ENCODE results near the gene HNRNPH1. TPM values are rescaled to one million over a fixed set of nuclear protein-coding genes. Genes with fewer than 3 reads are reported as not detected.

The HNRNPH1 gene
- total RNA-seq, 1 donor from 2014 or later: 1,210 TPM

DNA sequence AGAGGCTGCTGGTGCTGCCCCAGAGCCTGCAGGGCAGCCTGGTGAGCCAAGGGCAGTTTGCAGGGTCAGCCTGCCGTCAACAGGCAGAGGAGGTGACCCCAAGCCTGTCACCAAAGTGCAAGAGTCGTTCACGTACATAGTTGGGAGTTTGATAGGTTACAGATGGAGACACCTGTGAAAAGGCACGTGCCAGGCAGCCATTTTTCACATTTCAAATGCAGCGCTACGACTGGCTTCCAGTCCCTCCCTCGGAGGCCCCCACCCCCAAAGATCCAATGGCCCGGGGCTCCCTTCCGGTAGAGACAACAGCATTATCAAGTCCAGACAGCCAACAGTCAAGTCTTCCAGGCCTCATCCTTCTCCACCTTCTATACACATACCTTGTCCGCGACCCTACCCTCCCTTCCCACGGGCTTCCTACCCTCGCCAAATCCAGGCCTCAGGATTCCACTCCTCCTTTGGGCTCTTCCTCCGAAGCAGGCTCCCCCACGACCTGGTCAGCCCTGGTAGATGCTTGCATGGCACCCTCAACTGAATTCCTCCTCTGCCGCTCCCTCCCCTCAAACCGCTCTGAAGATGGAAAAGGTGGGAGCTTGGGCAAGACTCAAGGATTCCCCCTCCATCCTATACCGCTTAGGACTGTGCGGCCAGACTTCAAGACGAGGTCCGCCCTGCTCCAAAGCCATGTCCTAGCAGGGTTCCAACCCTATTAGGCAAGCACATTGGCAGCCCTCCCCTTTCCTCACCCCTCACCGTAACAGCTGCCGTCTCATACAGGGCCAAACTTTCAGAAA lies 13.2 kb downstream of the HNRNPH1 start:
- ChIA-PET POLR2A (interaction anchor here (1.2 to 10.4 kb wide), 2 partner anchors 8 to 11 kb away, joined by 3 to 93 read pairs; partner anchors contain the start of gene HNRNPH1), CTCF (no interaction called here)
- H3K9me3 Mint-ChIP-seq: no peaks in the 10 kb centered on the region
- TF ChIP-seq, protein P1, sequence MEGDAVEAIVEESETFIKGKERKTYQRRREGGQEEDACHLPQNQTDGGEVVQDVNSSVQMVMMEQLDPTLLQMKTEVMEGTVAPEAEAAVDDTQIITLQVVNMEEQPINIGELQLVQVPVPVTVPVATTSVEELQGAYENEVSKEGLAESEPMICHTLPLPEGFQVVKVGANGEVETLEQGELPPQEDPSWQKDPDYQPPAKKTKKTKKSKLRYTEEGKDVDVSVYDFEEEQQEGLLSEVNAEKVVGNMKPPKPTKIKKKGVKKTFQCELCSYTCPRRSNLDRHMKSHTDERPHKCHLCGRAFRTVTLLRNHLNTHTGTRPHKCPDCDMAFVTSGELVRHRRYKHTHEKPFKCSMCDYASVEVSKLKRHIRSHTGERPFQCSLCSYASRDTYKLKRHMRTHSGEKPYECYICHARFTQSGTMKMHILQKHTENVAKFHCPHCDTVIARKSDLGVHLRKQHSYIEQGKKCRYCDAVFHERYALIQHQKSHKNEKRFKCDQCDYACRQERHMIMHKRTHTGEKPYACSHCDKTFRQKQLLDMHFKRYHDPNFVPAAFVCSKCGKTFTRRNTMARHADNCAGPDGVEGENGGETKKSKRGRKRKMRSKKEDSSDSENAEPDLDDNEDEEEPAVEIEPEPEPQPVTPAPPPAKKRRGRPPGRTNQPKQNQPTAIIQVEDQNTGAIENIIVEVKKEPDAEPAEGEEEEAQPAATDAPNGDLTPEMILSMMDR (IDR thresholded peaks at IDR 0.05): no peak
- H3K27ac Mint-ChIP-seq: peak overlapping the region; percentile 14
- intact Hi-C loops (cut with micrococcal nuclease): no loop called here
- ATAC-seq (ENCODE audit: low read depth) (no peak), DNase-seq (no peak)
- H3K36me3 Mint-ChIP-seq (ENCODE audit: low read depth): peaks cover 95% of the 10 kb centered on the region
- no peak overlapping the region for H3K4me3 Mint-ChIP-seq
- H3K4me1 Mint-ChIP-seq: no peaks in the 10 kb centered on the region
- no peaks in the 10 kb centered on the region for H3K27me3 Mint-ChIP-seq

DNA sequence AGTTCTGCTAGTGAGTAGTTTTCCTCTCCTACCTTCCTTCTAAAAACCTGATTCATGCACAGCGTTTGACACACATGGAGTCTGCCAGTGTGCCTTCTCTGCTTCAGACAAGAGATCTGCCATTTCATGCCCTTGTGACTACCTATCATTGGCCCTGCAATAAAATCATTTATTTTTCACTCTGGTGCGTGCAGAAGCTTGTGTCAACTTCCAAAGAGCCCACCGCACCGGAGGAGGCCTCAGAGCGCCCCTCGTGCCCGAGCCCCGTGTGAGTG lies 13.7 kb downstream of the HNRNPH1 start:
- Mint-ChIP-seq H3K4me1 (no peaks in the 10 kb centered on the region), H3K36me3 (ENCODE audit: low read depth) (peaks cover 92% of the 10 kb centered on the region), H3K9me3 (no peaks in the 10 kb centered on the region), H3K27me3 (no peaks in the 10 kb centered on the region), H3K4me3 (no peak overlapping the region), H3K27ac (no peak overlapping the region)
- TF ChIP-seq, protein P1 (IDR thresholded peaks at IDR 0.05): no peak
- ChIA-PET POLR2A (interaction anchor here (10.4 kb wide), 1 partner anchor 12 kb away, joined by 93 read pairs; the partner anchor contains the start of gene HNRNPH1), CTCF (no interaction called here)
- intact Hi-C loops (cut with micrococcal nuclease): no loop called here
- DNase-seq (no peak), ATAC-seq (ENCODE audit: low read depth) (no peak)

DNA sequence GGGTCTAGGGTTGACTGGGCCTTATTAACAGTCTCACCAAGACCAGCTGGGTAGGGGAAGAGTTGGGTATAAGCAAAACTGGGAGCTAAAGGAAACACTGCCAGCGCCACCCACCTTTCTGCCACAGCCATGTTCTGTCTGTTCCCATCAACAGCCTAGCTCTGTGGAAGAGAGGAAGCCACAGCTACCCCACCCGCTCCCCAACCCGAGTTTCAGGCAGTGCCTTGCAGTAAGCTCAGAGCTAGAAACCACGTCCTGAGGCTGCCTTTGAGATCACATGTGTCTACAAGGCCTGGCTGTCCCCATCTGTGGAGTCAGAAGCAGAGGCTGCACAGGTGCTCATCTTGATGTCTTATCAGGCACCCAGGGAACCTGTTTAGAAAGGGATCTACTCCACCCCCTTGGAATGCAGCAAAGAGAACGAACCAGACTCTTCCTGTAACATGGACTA lies 15.3 kb downstream of the HNRNPH1 start:
- no peaks in the 10 kb centered on the region for H3K4me1 Mint-ChIP-seq

DNA sequence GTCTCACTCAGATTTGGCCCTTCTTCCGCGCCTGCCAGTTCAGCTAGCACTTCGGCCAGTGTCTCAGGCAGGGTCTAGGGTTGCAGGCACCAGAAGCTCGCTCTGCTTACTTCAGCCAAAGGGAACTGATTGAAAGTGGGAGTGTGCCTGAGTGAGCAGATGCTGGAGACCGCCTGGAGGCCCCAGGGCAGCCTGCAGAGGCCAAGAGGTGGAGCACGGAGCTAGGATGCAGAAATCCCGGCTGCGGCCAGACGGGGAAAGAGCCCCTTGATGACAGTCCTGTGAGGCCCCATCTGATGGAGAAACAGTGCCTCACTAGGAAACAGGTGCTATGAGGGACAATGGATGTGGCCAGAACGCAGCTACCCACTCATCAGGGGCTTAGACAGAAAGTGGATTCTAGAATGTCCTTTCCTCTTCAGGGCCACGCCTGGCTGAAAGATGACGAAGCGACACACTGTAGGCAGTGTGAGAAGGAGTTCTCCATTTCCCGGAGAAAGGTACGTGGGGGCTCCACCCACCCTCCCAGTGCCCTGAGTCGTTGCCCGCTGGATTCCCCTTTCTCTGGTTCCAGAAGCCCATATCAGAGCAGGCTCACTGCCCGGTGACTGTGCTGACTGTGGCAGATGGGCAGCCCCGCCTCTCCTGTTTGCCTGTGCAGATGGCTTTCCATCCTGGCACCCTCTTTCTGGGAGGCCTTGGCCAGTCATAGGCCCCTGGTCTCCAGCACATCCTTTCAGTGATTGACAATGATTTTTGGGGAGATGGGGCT lies 16.1 kb downstream of the HNRNPH1 start:
- Mint-ChIP-seq H3K36me3 (ENCODE audit: low read depth) (peaks cover 88% of the 10 kb centered on the region), H3K4me1 (no peaks in the 10 kb centered on the region), H3K9me3 (no peaks in the 10 kb centered on the region)

More for the DNA sequence above, 15.3 kb downstream of the HNRNPH1 start:
- Mint-ChIP-seq H3K9me3 (no peaks in the 10 kb centered on the region), H3K27me3 (no peaks in the 10 kb centered on the region), H3K27ac (no peak overlapping the region), H3K36me3 (ENCODE audit: low read depth) (peaks cover 89% of the 10 kb centered on the region), H3K4me3 (no peak overlapping the region)
- intact Hi-C loops (cut with micrococcal nuclease): no loop called here
- TF ChIP-seq, protein P1 (IDR thresholded peaks at IDR 0.05): no peak
- ChIA-PET POLR2A (interaction anchor here (1.8 to 10.4 kb wide), 2 partner anchors 9 to 14 kb away, joined by 5 to 93 read pairs; partner anchors contain the start of gene HNRNPH1), CTCF (no interaction called here)
- no peak for DNase-seq
- ATAC-seq (ENCODE audit: low read depth): no peak

More for the DNA sequence above, 16.1 kb downstream of the HNRNPH1 start:
- Mint-ChIP-seq H3K4me3 (no peak overlapping the region), H3K27me3 (no peaks in the 10 kb centered on the region), H3K27ac (no peak overlapping the region)
- TF ChIP-seq, protein P1 (IDR thresholded peaks at IDR 0.05): no peak
- DNase-seq: no peak
- CTCF ChIA-PET: no interaction called here
- intact Hi-C loops (cut with micrococcal nuclease): no loop called here
- ATAC-seq (ENCODE audit: low read depth): no peak
- POLR2A ChIA-PET: interaction anchor here (1.8 to 10.4 kb wide), 2 partner anchors 10 to 14 kb away, joined by 5 to 93 read pairs; partner anchors contain the start of gene HNRNPH1

All from activated B cell treated with CpG ODN at 0.5 μM for 24 hours (primary cell).